OCI-LY1 (cell line): ENCODE measurements around the gene SRSF7.

Experiments
- CTCF ChIP-seq: fragments of 200-600 bp; sonication (generic), shearing (Covaris generic); IDR thresholded peaks from 2 replicates; pipeline ENCODE4 v1.5.1; 2017; ENCODE audit warnings: mild to moderate bottlenecking, antibody characterized with exemption, low read length, moderate library complexity, mixed read lengths
- EZH2 ChIP-seq: fragments of 200-600 bp; sonication (generic), shearing (Covaris generic); IDR thresholded peaks from 2 replicates; pipeline ENCODE4 v1.8.0; 2017; ENCODE audit warnings: borderline replicate concordance, mixed run types, mild to moderate bottlenecking, antibody characterized with exemption, low read length, moderate library complexity, mixed read lengths

GRCh38 chr2:38797250-38797676, 46.1 kb upstream of the SRSF7 start:
- no peak for TF ChIP-seq EZH2
- TF ChIP-seq CTCF = no peak
